Breast epithelium (tissue), 4 donors: ENCODE measurements around the gene SIX5. TPM values are rescaled to one million over a fixed set of nuclear protein-coding genes. Genes with fewer than 3 reads are reported as not detected.

ENCODE experiments used
- DNase-seq, 2 donors: peaks; one replicate each; pipeline ENCODE4 v3.0.0-alpha.2; 2019; ENCODE audit warnings: low spot score in 2 of 2
- H3K27ac ChIP-seq, 2 donors: fragments of 200-600 bp; sonication (generic) in 1 of 2; one replicate each; pipeline ENCODE4 v1.5.1; 2016 to 2019; ENCODE audit warnings: mild to moderate bottlenecking in 1 of 2
- H3K27me3 ChIP-seq, 2 donors: fragments of 200-600 bp; sonication (generic) in 1 of 2; one replicate each; pipeline versions ENCODE4 v1.5.1 to v1.6.0; 2017 to 2019; ENCODE audit warnings: control low read depth in 1 of 2, mild to moderate bottlenecking in 1 of 2
- H3K36me3 ChIP-seq: fragments of 200-600 bp; one replicate; pipeline ENCODE4 v1.5.1; 2019
- H3K4me1 ChIP-seq, 2 donors: fragments of 200-600 bp; sonication (generic); one replicate each; pipeline ENCODE4 v1.5.1; 2016 to 2019; ENCODE audit warnings: control low read depth in 1 of 2
- H3K4me3 ChIP-seq, 3 donors: fragments of 200-600 bp; sonication (generic); 1 replicate in 2 of 3; 2 replicates in 1 of 3; pipeline ENCODE4 v1.5.1; 2016 to 2019; ENCODE audit warnings: mild to moderate bottlenecking in 3 of 3, moderate library complexity in 2 of 3
- H3K9me3 ChIP-seq, 2 donors: fragments of 200-600 bp; sonication (generic) in 1 of 2; one replicate each; pipeline ENCODE4 v1.5.1; 2016 to 2019; ENCODE audit warnings: control low read depth in 1 of 2
- POLR2A ChIP-seq: fragments of 450-650 bp; IDR thresholded peaks from one replicate; pipeline ENCODE4 v1.6.1; 2016; ENCODE audit warnings: antibody characterized with exemption, mild to moderate bottlenecking, moderate library complexity
- POLR2AphosphoS5 ChIP-seq, 3 donors: sonication (generic); formaldehyde crosslinking; IDR thresholded peaks; one replicate each; pipeline ENCODE4 v1.6.1; 2017; ENCODE audit warnings: antibody characterized with exemption in 3 of 3
- intact Hi-C: fragments of 100-400 bp; cut with DNase I; formaldehyde crosslinking; loops from one replicate; pipeline ENCODE4 v1.15.1; 2023; ENCODE audit warnings: low total_unique reads
- total RNA-seq, 3 donors: library from RNA; depleted of rRNA; stranded (reverse); fragments of >200 nt; gene quantifications; one replicate each; pipeline ENCODE4 v1.1.0, GENCODE V29; 2016
- TF ChIP-seq, protein P1 (sequence below), 3 donors: fragments of 450-650 bp; IDR thresholded peaks; one replicate each; pipeline ENCODE4 v1.5.1; 2016 to 2017; ENCODE audit warnings: antibody characterized with exemption in 3 of 3, mild to moderate bottlenecking in 3 of 3, moderate library complexity in 3 of 3

Gene SIX5
- total RNA-seq, 3 donors from 2014 or later = 8.6 to 11.8 (median 11.8) TPM

DNA sequence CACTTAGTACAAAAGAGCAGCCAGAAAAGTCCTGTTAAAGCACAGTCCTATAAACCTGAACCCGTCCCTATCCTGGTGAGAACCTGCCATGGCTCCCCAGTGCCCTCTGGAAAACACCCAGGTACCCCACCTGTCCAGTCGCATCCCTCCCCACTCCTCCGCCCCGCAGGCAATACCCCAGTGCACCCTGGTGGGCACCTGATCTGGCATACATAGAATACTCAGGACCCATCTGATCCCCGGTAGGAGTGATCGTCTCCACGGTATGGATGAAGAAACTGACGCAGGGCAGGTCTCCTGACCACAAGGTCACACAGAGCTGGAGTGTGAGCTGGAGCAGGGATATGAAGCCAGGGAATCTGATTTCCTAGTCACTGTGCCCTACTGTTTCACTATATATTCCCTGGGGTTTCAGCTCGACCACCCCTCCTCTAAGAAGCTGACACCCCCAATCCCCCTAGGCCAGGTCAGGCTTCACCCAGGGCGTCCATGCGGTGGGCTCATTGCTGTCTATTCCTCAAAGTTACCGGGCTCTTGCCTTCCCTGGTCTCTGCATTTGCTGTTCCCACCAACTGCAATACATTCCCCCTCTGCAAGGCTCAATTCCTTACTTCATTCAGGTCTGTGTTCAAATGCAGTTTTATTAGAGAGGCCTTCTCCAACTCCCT is 50.9 kb downstream of the SIX5 start:
- Histone ChIP-seq H3K27me3 (no peaks in the 10 kb centered on the region), H3K4me3 (peak overlapping the region; percentile 55 to 84 (median 69)), H3K4me1 (peaks cover 5% of the 10 kb centered on the region in 2 donors), H3K9me3 (no peaks in the 10 kb centered on the region), H3K27ac (peak overlapping the region; percentile 92 to 97), H3K36me3 (peaks cover under 1% of the 10 kb centered on the region)
- intact Hi-C loops = no loop called here
- no peak for DNase-seq
- TF ChIP-seq POLR2AphosphoS5 (IDR thresholded peaks at IDR 0.05) = no peak
- no peak for TF ChIP-seq POLR2A
- TF ChIP-seq, protein P1, sequence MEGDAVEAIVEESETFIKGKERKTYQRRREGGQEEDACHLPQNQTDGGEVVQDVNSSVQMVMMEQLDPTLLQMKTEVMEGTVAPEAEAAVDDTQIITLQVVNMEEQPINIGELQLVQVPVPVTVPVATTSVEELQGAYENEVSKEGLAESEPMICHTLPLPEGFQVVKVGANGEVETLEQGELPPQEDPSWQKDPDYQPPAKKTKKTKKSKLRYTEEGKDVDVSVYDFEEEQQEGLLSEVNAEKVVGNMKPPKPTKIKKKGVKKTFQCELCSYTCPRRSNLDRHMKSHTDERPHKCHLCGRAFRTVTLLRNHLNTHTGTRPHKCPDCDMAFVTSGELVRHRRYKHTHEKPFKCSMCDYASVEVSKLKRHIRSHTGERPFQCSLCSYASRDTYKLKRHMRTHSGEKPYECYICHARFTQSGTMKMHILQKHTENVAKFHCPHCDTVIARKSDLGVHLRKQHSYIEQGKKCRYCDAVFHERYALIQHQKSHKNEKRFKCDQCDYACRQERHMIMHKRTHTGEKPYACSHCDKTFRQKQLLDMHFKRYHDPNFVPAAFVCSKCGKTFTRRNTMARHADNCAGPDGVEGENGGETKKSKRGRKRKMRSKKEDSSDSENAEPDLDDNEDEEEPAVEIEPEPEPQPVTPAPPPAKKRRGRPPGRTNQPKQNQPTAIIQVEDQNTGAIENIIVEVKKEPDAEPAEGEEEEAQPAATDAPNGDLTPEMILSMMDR (IDR thresholded peaks at IDR 0.05) = no peak

- peak; percentile 99 for DNase-seq
- Histone ChIP-seq H3K27ac (peak overlapping the region; percentile 92 to 97), H3K27me3 (no peaks in the 10 kb centered on the region), H3K36me3 (peaks cover 6% of the 10 kb centered on the region), H3K4me1 (peaks cover 5% of the 10 kb centered on the region in 2 donors), H3K4me3 (peak overlapping the region; percentile 55 to 84 (median 69)), H3K9me3 (no peaks in the 10 kb centered on the region)
- TF ChIP-seq POLR2A = peak; percentile 45
- peak; percentile 96 to 98 (median 97) for TF ChIP-seq POLR2AphosphoS5 (IDR thresholded peaks at IDR 0.05)
- TF ChIP-seq, protein P1 (IDR thresholded peaks at IDR 0.05) = peak in 2 of 3 donors; percentile 13 to 15
- intact Hi-C loops = no loop called here
Observed at GRCh38 chr19:45717131-45717982, 51.7 kb downstream of the SIX5 start.

- Histone ChIP-seq H3K4me3 (peak overlapping the region; percentile 55 to 84 (median 69)), H3K36me3 (peaks cover 6% of the 10 kb centered on the region), H3K27ac (peak overlapping the region; percentile 92 to 97), H3K27me3 (no peaks in the 10 kb centered on the region), H3K4me1 (peaks cover 5% of the 10 kb centered on the region in 2 donors), H3K9me3 (no peaks in the 10 kb centered on the region)
- peak; percentile 63 for DNase-seq
- TF ChIP-seq, protein P1 (IDR thresholded peaks at IDR 0.05) = no peak
- TF ChIP-seq POLR2AphosphoS5 (IDR thresholded peaks at IDR 0.05) (peak in 1 of 3 donors; percentile 9), POLR2A (no peak)
- intact Hi-C loops = no loop called here
Observed at GRCh38 chr19:45716359-45717130, 52.5 kb downstream of the SIX5 start.

GRCh38 chr19:45715139-45715538 is 53.9 kb downstream of the SIX5 start:
- TF ChIP-seq POLR2AphosphoS5 (IDR thresholded peaks at IDR 0.05) (no peak), POLR2A (no peak)
- TF ChIP-seq, protein P1 (IDR thresholded peaks at IDR 0.05) = no peak
- peaks cover 5% of the 10 kb centered on the region in 2 donors for H3K4me1 ChIP-seq
- H3K27ac ChIP-seq = peak overlapping the region in 1 of 2 donors; percentile 1
- H3K9me3 ChIP-seq = no peaks in the 10 kb centered on the region
- no peak overlapping the region for H3K4me3 ChIP-seq
- peaks cover 6% of the 10 kb centered on the region for H3K36me3 ChIP-seq
- intact Hi-C loops = no loop called here
- no peaks in the 10 kb centered on the region for H3K27me3 ChIP-seq
- no peak for DNase-seq

Other genes with a start within 250 kb of the SIX5 start
- gene OPA3, start 184.4 kb downstream of the SIX5 start, total RNA-seq = 10 to 100 TPM in 1 of 3 donors, 1 to 10 TPM in 2; 6.6 to 11.4 (median 7.2) TPM
- gene GPR4, start 167.0 kb downstream of the SIX5 start, total RNA-seq = 1 to 10 TPM; 1.1 to 8.8 (median 1.2) TPM
- gene EML2, start 129.9 kb downstream of the SIX5 start, total RNA-seq = 10 to 100 TPM; 27.7 to 42.0 (median 32.4) TPM
- 1 to 10 TPM in 2 of 3 donors, under 1 TPM in 1; 0.16 to 4.9 (median 4.8) TPM for gene GIPR, start 101.0 kb downstream of the SIX5 start, total RNA-seq
- gene SNRPD2, start 77.3 kb downstream of the SIX5 start, total RNA-seq = 100 to 1,000 TPM; 175 to 238 (median 191) TPM
- 1 to 10 TPM; 6.1 to 9.4 (median 7.2) TPM for gene QPCTL, start 76.6 kb downstream of the SIX5 start, total RNA-seq
- gene FBXO46, start 38.4 kb downstream of the SIX5 start, total RNA-seq = 10 to 100 TPM in 2 of 3 donors, 1 to 10 TPM in 1; 8.0 to 15.1 (median 13.8) TPM
- not detected for gene MEIOSIN, start 35.8 kb downstream of the SIX5 start, total RNA-seq
- gene DMPK, start 13.2 kb upstream of the SIX5 start, total RNA-seq = 10 to 100 TPM; 16.0 to 25.6 (median 24.5) TPM
- 10 to 100 TPM; 24.2 to 31.1 (median 29.3) TPM for gene DMWD, start 23.6 kb upstream of the SIX5 start, total RNA-seq
- under 1 TPM in 1 of 3 donors, not detected in 2; 0.15 TPM for gene RSPH6A, start 46.1 kb upstream of the SIX5 start, total RNA-seq
- 10 to 100 TPM; 24.3 to 50.8 (median 31.3) TPM for gene SYMPK, start 93.9 kb upstream of the SIX5 start, total RNA-seq
- under 1 TPM in 1 of 3 donors, not detected in 2; 0.33 TPM for gene FOXA3, start 95.1 kb upstream of the SIX5 start, total RNA-seq
- gene IRF2BP1, start 116.9 kb upstream of the SIX5 start, total RNA-seq = 10 to 100 TPM; 16.5 to 26.5 (median 19.7) TPM
- 1 to 10 TPM; 2.0 to 5.9 (median 2.4) TPM for gene MYPOP, start 133.4 kb upstream of the SIX5 start, total RNA-seq
- not detected for gene NANOS2, start 145.5 kb upstream of the SIX5 start, total RNA-seq
- gene NOVA2, start 204.6 kb upstream of the SIX5 start, total RNA-seq = 1 to 10 TPM in 2 of 3 donors, under 1 TPM in 1; 0.59 to 3.6 (median 1.1) TPM
- gene CCDC61, start 226.2 kb upstream of the SIX5 start, total RNA-seq = 1 to 10 TPM; 7.0 to 8.8 (median 8.3) TPM